MM.1S (cell line): Measurements from ENCODE around the gene PPP1R8.
"Not testable (repeated sequence)": the region's sequence is repeated elsewhere in the genome, so short reads cannot be mapped to it uniquely, and the experiment has no call there.

Experiments used
- CTCF ChIP-seq: fragments of 300-600 bp; sonication (generic); IDR thresholded peaks from 2 replicates; pipeline ENCODE4 v1.5.1; 2016; ENCODE audit warnings: antibody characterized with exemption, low read length, mixed read lengths
- EZH2 ChIP-seq: fragments of 300-600 bp; sonication (generic); optimal IDR thresholded peaks from 2 replicates; pipeline ENCODE3; 2017; ENCODE audit warnings: low read depth, mild to moderate bottlenecking, antibody characterized with exemption, low read length, mixed read lengths

- not testable (repeated sequence) for TF ChIP-seq CTCF, EZH2
Measured at GRCh38 chr1:27808131-27808530, 22.5 kb upstream of the PPP1R8 start.
